H1 (cell line): ENCODE results near the gene TEF. TPM values are rescaled to one million over a fixed set of nuclear protein-coding genes. Genes with fewer than 3 reads are reported as not detected.
A peak's percentile ranks its signal among the peaks of the same experiment; 100 is the strongest.

Experiments
- ASH2L ChIP-seq: fragments of 200-600, 300-600 bp; sonication (generic); IDR thresholded peaks from one replicate; pipeline ENCODE4 v1.7.1; 2017; ENCODE audit warnings: low read length
- JUND ChIP-seq: IDR thresholded peaks from 2 replicates; pipeline ENCODE4 v1.6.1; 2011; ENCODE audit warnings: mild to moderate bottlenecking, improper control_type of control experiment, low read length
- SAP30 ChIP-seq: fragments of 300-600 bp; sonication (generic); IDR thresholded peaks from 2 replicates; pipeline ENCODE4 v1.7.1; 2012; ENCODE audit warnings: low read length, moderate library complexity, mild to moderate bottlenecking, inconsistent platforms; ENCODE audit not compliant: insufficient read depth, insufficient replicate concordance
- SP2 ChIP-seq: IDR thresholded peaks from 2 replicates; pipeline ENCODE4 v1.6.1; 2012; ENCODE audit warnings: mild to moderate bottlenecking, low read length, inconsistent platforms
- USF2 ChIP-seq: IDR thresholded peaks from 2 replicates; pipeline ENCODE4 v1.6.1; 2011; ENCODE audit warnings: low read length, improper control_type of control experiment
- polyA plus RNA-seq, 7 experiments: library from polyadenylated mRNA; depleted of rRNA in 3 of 7; stranded (reverse) in 5 of 7; unstranded in 2 of 7; fragments of >200 nt in 5 of 7; fragments of 200-250 nt in 2 of 7; gene quantifications; 1 replicate in 5 of 7; 2 replicates in 1 of 7; 4 replicates in 1 of 7; pipeline versions ENCODE4 v1.2.1 to v1.2.3, GENCODE V29; 2011 to 2013; ENCODE audit warnings: missing spikeins in 2 of 7, mixed read lengths in 2 of 7
- total RNA-seq: library from RNA; stranded (reverse); fragmentation: NEBNext Ultra II Directional; extraction: Animal tissue kit (Norgen Biotek cat#: 25700); gene quantifications from 2 replicates; pipeline ENCODE4 v1.2.1, GENCODE V29; 2021

Gene TEF
- total and polyA plus RNA-seq, 2 of the 8 experiments (the other 6 are each of a cell fraction or from before 2014, with no cell fraction given): 7.4 to 9.0 TPM

GRCh38 chr22:41445129-41446056 lies 63.7 kb downstream of the TEF start (continued):
- TF ChIP-seq SP2: no peak
- TF ChIP-seq JUND: no peak
- no peak for TF ChIP-seq USF2
- TF ChIP-seq SAP30: peak; percentile 30
- TF ChIP-seq ASH2L: peak; percentile 2
